Measurements from ENCODE around the gene CCIN. TPM values are rescaled to one million over a fixed set of nuclear protein-coding genes. Genes with fewer than 3 reads are reported as not detected.

CCIN gene
- polyA plus RNA-seq, 2 of the 4 experiments (the other 2 are of a cell fraction): not detected

- Histone ChIP-seq H3K9me3 (no peaks in the 10 kb centered on the region), H3K27ac (no peak overlapping the region), H3K4me1 (no peaks in the 10 kb centered on the region), H3K4me3 (no peak overlapping the region), H3K4me2 (no peak overlapping the region)
- no peak for ATAC-seq
- 82% methylated on average over 4 of the region's 4 CpGs for WGBS (ENCODE audit: missing lambda C conversion rate)
- no peak for FAIRE-seq
- ChIA-PET POLR2A (no interaction called here), CTCF (interaction anchor here (1.1 to 1.2 kb wide), 2 partner anchors 30 to 45 kb away, joined by 3 read pairs; no protein-coding TSS in a partner anchor)
- no peak for TF ChIP-seq NFE2L2 (conservative IDR thresholded peaks at IDR 0.05; ENCODE audit: low read length)
- TF ChIP-seq, protein P1, sequence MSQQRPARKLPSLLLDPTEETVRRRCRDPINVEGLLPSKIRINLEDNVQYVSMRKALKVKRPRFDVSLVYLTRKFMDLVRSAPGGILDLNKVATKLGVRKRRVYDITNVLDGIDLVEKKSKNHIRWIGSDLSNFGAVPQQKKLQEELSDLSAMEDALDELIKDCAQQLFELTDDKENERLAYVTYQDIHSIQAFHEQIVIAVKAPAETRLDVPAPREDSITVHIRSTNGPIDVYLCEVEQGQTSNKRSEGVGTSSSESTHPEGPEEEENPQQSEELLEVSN (IDR thresholded peaks at IDR 0.05; ENCODE audit: borderline replicate concordance, low read depth): no peak
- no peak for TF ChIP-seq ATOH8 (CRISPR knock-in tag; IDR thresholded peaks at IDR 0.05; ENCODE audit: low read depth)
- no peak for TF ChIP-seq BHLHE40 (IDR thresholded peaks at IDR 0.05; ENCODE audit: low read depth, low read length)
- no peak for TF ChIP-seq JUNB (IDR thresholded peaks at IDR 0.05)
- no peak for TF ChIP-seq CHD2 (IDR thresholded peaks at IDR 0.05; ENCODE audit: low read length, partially characterized antibody)
- TF ChIP-seq MAZ (IDR thresholded peaks at IDR 0.05; ENCODE audit: borderline replicate concordance, low read depth, low read length): no peak
- TF ChIP-seq PHF8 (IDR thresholded peaks at IDR 0.05; ENCODE audit: borderline replicate concordance, low read depth): no peak
- TF ChIP-seq NR3C1 (IDR thresholded peaks at IDR 0.05): no peak
- DNase-seq (ENCODE audit: low read depth in 1 of 2, low spot score in 1 of 2): no peak
These were observed 48.5 kb upstream of the CCIN start for GRCh38 chr9:36120705-36121104.

DNA sequence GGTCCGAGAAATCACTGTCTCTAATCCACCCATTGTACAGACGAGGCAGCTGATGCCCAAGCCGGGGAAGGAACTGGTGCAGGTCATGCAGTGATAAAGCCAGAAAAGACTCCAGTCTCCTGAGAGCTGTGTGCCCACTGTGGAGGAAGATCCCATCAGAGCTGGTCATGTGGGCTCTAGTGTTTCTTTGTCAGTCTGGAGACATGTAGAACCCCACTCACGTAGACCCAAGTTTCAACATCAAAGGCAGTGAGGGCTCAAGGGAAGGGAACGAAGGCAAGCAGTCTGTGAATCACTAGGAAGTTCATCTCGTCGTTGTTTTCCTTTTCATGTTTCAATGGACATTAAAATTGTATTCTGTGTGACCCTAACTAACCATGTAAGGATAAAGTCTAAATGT is 47.2 kb upstream of the CCIN start:
- POLR2A ChIA-PET: no interaction called here
- TF ChIP-seq ZFP36 (IDR thresholded peaks at IDR 0.05; ENCODE audit: borderline replicate concordance, partially characterized antibody): no peak
- no peak for TF ChIP-seq RFX5 (IDR thresholded peaks at IDR 0.05)
- no peak for TF ChIP-seq RCOR1 (IDR thresholded peaks at IDR 0.05; ENCODE audit: low read depth, low read length)
- no peak for TF ChIP-seq CBX8 (IDR thresholded peaks at IDR 0.05)
- TF ChIP-seq SREBF2 (IDR thresholded peaks at IDR 0.05): no peak
- H3K4me1 ChIP-seq: no peaks in the 10 kb centered on the region
- H3K4me3 ChIP-seq: no peak overlapping the region
- no peak overlapping the region for H3K4me2 ChIP-seq
- FAIRE-seq (no peak), DNase-seq (ENCODE audit: low read depth in 1 of 2, low spot score in 1 of 2) (no peak), ATAC-seq (no peak)
- no peaks in the 10 kb centered on the region for H3K9me3 ChIP-seq
- CTCF ChIA-PET: interaction anchor here (0.8 to 2.0 kb wide), 5 partner anchors 8 to 114 kb away, joined by 3 to 5 read pairs (median 3); no protein-coding TSS in a partner anchor
- WGBS (ENCODE audit: missing lambda C conversion rate): 89% methylated on average over 7 of the region's 7 CpGs
- no peak overlapping the region for H3K27ac ChIP-seq

DNA sequence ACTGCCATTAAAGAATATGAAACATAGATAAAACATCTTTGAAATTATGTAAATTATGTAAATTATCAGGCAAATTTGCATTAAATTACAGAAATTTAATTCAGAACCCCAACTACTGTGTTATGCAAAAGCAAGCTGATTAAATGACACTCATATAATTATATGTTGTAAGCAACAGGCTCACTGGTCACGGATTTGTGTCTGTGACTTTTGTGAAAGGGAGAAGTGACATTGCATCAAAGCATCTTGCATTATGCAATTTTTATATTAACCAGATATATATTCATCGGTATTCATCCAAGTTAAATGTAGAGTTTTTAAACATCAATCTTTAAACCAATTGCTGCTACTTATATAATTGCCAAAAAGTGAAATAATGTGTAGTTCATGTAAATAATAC is 45.7 kb upstream of the CCIN start:
- Histone ChIP-seq H3K4me2 (no peak overlapping the region), H3K4me3 (no peak overlapping the region), H3K9me3 (no peaks in the 10 kb centered on the region), H3K27ac (no peak overlapping the region), H3K4me1 (no peaks in the 10 kb centered on the region)
- DNase-seq (ENCODE audit: low read depth in 1 of 2, low spot score in 1 of 2) (no peak), FAIRE-seq (no peak), ATAC-seq (no peak)
- CTCF ChIA-PET: interaction anchor here (1.4 to 2.9 kb wide), 6 partner anchors 9 to 43 kb away, joined by 3 to 14 read pairs (median 6); no protein-coding TSS in a partner anchor
- POLR2A ChIA-PET: no interaction called here
- TF ChIP-seq CTCF (IDR thresholded peaks at IDR 0.05) (no peak), BHLHE40 (IDR thresholded peaks at IDR 0.05; ENCODE audit: low read depth, low read length) (no peak), MAFK (IDR thresholded peaks at IDR 0.05; ENCODE audit: partially characterized antibody) (no peak), HDAC2 (IDR thresholded peaks at IDR 0.05) (no peak), ZC3H11A (IDR thresholded peaks at IDR 0.05) (no peak), GATA3 (IDR thresholded peaks at IDR 0.05; ENCODE audit: borderline replicate concordance) (no peak), FOSB (CRISPR knock-in tag; IDR thresholded peaks at IDR 0.05) (no peak), RNF2 (IDR thresholded peaks at IDR 0.05; ENCODE audit: borderline replicate concordance, low read depth) (no peak), CBX2 (IDR thresholded peaks at IDR 0.05; ENCODE audit: borderline replicate concordance, low read depth) (no peak), ZNF302 (CRISPR knock-in tag; IDR thresholded peaks at IDR 0.05) (no peak), ESRRA (IDR thresholded peaks at IDR 0.05; ENCODE audit: borderline replicate concordance, low read length) (no peak), KDM5A (IDR thresholded peaks at IDR 0.05) (no peak), SREBF2 (IDR thresholded peaks at IDR 0.05) (no peak), FOXS1 (CRISPR knock-in tag; IDR thresholded peaks at IDR 0.05) (no peak), CHD2 (IDR thresholded peaks at IDR 0.05; ENCODE audit: low read length, partially characterized antibody) (no peak), ZSCAN20 (CRISPR knock-in tag; IDR thresholded peaks at IDR 0.05) (no peak), EP300 (IDR thresholded peaks at IDR 0.05) (no peak)
- TF ChIP-seq, protein P2, sequence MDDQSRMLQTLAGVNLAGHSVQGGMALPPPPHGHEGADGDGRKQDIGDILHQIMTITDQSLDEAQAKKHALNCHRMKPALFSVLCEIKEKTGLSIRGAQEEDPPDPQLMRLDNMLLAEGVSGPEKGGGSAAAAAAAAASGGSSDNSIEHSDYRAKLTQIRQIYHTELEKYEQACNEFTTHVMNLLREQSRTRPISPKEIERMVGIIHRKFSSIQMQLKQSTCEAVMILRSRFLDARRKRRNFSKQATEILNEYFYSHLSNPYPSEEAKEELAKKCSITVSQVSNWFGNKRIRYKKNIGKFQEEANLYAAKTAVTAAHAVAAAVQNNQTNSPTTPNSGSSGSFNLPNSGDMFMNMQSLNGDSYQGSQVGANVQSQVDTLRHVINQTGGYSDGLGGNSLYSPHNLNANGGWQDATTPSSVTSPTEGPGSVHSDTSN (IDR thresholded peaks at IDR 0.05): no peak
- TF ChIP-seq, protein P3, sequence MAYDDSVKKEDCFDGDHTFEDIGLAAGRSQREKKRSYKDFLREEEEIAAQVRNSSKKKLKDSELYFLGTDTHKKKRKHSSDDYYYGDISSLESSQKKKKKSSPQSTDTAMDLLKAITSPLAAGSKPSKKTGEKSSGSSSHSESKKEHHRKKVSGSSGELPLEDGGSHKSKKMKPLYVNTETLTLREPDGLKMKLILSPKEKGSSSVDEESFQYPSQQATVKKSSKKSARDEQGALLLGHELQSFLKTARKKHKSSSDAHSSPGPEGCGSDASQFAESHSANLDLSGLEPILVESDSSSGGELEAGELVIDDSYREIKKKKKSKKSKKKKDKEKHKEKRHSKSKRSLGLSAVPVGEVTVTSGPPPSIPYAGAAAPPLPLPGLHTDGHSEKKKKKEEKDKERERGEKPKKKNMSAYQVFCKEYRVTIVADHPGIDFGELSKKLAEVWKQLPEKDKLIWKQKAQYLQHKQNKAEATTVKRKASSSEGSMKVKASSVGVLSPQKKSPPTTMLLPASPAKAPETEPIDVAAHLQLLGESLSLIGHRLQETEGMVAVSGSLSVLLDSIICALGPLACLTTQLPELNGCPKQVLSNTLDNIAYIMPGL (CRISPR knock-in tag; IDR thresholded peaks at IDR 0.05; ENCODE audit: borderline replicate concordance): no peak
- WGBS (ENCODE audit: missing lambda C conversion rate): 89% methylated on average over 2 of the region's 2 CpGs
